GM23248 (cell line): ENCODE results near the gene ARHGAP19. TPM values are rescaled to one million over a fixed set of nuclear protein-coding genes. Genes with fewer than 3 reads are reported as not detected.

Experiments used
- DNase-seq: peaks from one replicate; pipeline ENCODE4 v3.0.0-alpha.2; 2015
- H2AFZ ChIP-seq: fragments of 200-600 bp; sonication (generic); 2 replicates; pipeline ENCODE4 v1.6.1; 2016; ENCODE audit warnings: antibody characterized with exemption
- H3F3A ChIP-seq: fragments of 200-600 bp; sonication (generic); 2 replicates; pipeline ENCODE4 v1.6.1; 2016; ENCODE audit warnings: mild to moderate bottlenecking, antibody characterized with exemption, mixed run types; ENCODE audit not compliant: insufficient read depth
- H3K27ac ChIP-seq: fragments of 200-600 bp; sonication (generic); 2 replicates; pipeline ENCODE4 v1.5.1; 2016; ENCODE audit warnings: mild to moderate bottlenecking
- H3K27me3 ChIP-seq: fragments of 200-600 bp; sonication (generic); replicated peaks from 2 replicates; pipeline ENCODE4 v1.6.1; 2016; ENCODE audit warnings: mild to moderate bottlenecking; ENCODE audit not compliant: insufficient read depth
- H3K36me3 ChIP-seq: fragments of 200-600 bp; sonication (generic); 2 replicates; pipeline ENCODE4 v1.6.1; 2016; ENCODE audit warnings: low read depth, mild to moderate bottlenecking
- H3K4me1 ChIP-seq: fragments of 200-600 bp; sonication (generic); 2 replicates; pipeline ENCODE4 v1.6.1; 2016; ENCODE audit warnings: mild to moderate bottlenecking; ENCODE audit not compliant: insufficient read depth
- H3K4me2 ChIP-seq: fragments of 200-600 bp; sonication (generic); one replicate; pipeline ENCODE4 v1.6.1; 2016; ENCODE audit warnings: mild to moderate bottlenecking; ENCODE audit not compliant: unreplicated experiment
- H3K4me3 ChIP-seq: fragments of 200-600 bp; sonication (generic); 2 replicates; pipeline ENCODE4 v1.5.1; 2016; ENCODE audit warnings: mild to moderate bottlenecking
- H3K79me2 ChIP-seq: fragments of 200-600 bp; sonication (generic); 2 replicates; pipeline ENCODE4 v1.6.1; 2016; ENCODE audit warnings: mild to moderate bottlenecking; ENCODE audit not compliant: insufficient read depth
- H3K9ac ChIP-seq: fragments of 200-600 bp; sonication (generic); 2 replicates; pipeline ENCODE4 v1.6.1; 2016; ENCODE audit warnings: mild to moderate bottlenecking
- H3K9me2 ChIP-seq: fragments of 200-600 bp; sonication (generic); 2 replicates; pipeline ENCODE4 v1.6.1; 2016; ENCODE audit warnings: mixed run types, mild to moderate bottlenecking, moderate library complexity; ENCODE audit not compliant: insufficient read depth
- H3K9me3 ChIP-seq: fragments of 200-600 bp; sonication (generic); one replicate; pipeline ENCODE4 v1.6.1; 2017; ENCODE audit warnings: low read depth
- H4K20me1 ChIP-seq: fragments of 200-600 bp; sonication (generic); 2 replicates; pipeline ENCODE4 v1.6.0; 2016; ENCODE audit not compliant: insufficient read depth
- EZH2 ChIP-seq: fragments of 200-600 bp; sonication (generic); IDR thresholded peaks from 2 replicates; pipeline ENCODE4 v1.6.1; 2018; ENCODE audit warnings: antibody characterized with exemption, mild to moderate bottlenecking; ENCODE audit not compliant: insufficient read depth, poor library complexity, severe bottlenecking
- EZH2phosphoT487 ChIP-seq: fragments of 200-600 bp; sonication (generic); IDR thresholded peaks from 2 replicates; pipeline ENCODE4 v1.6.1; 2018; ENCODE audit warnings: antibody characterized with exemption, moderate library complexity, mild to moderate bottlenecking, low read depth; ENCODE audit not compliant: insufficient read depth
- WGBS, 2 experiments: methylation state at CpG; one replicate each; pipeline ENCODE4 v1.1.6; 2015 to 2017; ENCODE audit warnings: low lambda C conversion rate in 2 of 2, low coverage in 1 of 2; ENCODE audit errors: missing lambda C conversion rate in 2 of 2; 5-methylcytosine and 5-hydroxymethylcytosine counted together
- in situ Hi-C: fragments of 300-500 bp; cut with MboI; formaldehyde crosslinking; loops from 2 replicates; pipeline ENCODE4 v1.15.0; 2020
- polyA plus RNA-seq: library from polyadenylated mRNA; unstranded; fragments of >200 nt; fragmentation: Nextera tagmentation; extraction: Ambion mirVana; gene quantifications from 2 replicates; pipeline ENCODE4 v1.2.1, GENCODE V29; 2016
- total RNA-seq: library from RNA; depleted of rRNA; stranded (reverse); fragments of >200 nt; shearing (Covaris generic); gene quantifications from 2 replicates; pipeline ENCODE4 v1.2.3, GENCODE V29; 2014

Gene ARHGAP19
- total and polyA plus RNA-seq, 2 experiments from 2014 or later, result 1.9 to 5.0 TPM

- H3K9ac ChIP-seq, result no peak overlapping the region
- no peak for TF ChIP-seq EZH2phosphoT487
- H3K79me2 ChIP-seq, result no peaks in the 10 kb centered on the region
- H3K9me3 ChIP-seq, result no peaks in the 10 kb centered on the region
- no peaks in the 10 kb centered on the region for H3F3A ChIP-seq
- DNase-seq, result no peak
- no peaks in the 10 kb centered on the region for H3K27me3 ChIP-seq
- H3K27ac ChIP-seq, result no peak overlapping the region
- H3K9me2 ChIP-seq, result no peaks in the 10 kb centered on the region
- H3K4me2 ChIP-seq, result no peak overlapping the region
- no peaks in the 10 kb centered on the region for H3K36me3 ChIP-seq
- WGBS, 2 experiments, result 93 to 96% methylated on average over 5 of the region's 5 CpGs
- in situ Hi-C loops, result no loop called here
- no peaks in the 10 kb centered on the region for H3K4me1 ChIP-seq
- H4K20me1 ChIP-seq, result no peaks in the 10 kb centered on the region
- H2AFZ ChIP-seq, result no peak overlapping the region
- H3K4me3 ChIP-seq, result no peak overlapping the region
Observed at GRCh38 chr10:97238855-97239254, 53.6 kb downstream of the ARHGAP19 start.

GRCh38 chr10:97235353-97235752 is 57.1 kb downstream of the ARHGAP19 start:
- whole genome bisulfite sequencing, 2 experiments, result 94 to 95% methylated on average over 4 of the region's 4 CpGs
- Histone ChIP-seq H3K9me3 (no peaks in the 10 kb centered on the region), H3K27me3 (no peaks in the 10 kb centered on the region), H3K9ac (no peak overlapping the region), H3K4me2 (no peak overlapping the region), H4K20me1 (no peaks in the 10 kb centered on the region), H3K79me2 (no peaks in the 10 kb centered on the region), H3F3A (peaks cover 2% of the 10 kb centered on the region; the same call in 1 of the 2 replicates), H3K27ac (no peak overlapping the region), H3K36me3 (no peaks in the 10 kb centered on the region), H3K4me3 (no peak overlapping the region), H2AFZ (no peak overlapping the region), H3K9me2 (no peaks in the 10 kb centered on the region), H3K4me1 (peaks cover 2% of the 10 kb centered on the region)
- TF ChIP-seq EZH2phosphoT487 (no peak), EZH2 (no peak)
- no peak for DNase-seq
- in situ Hi-C loops, result no loop called here

- Histone ChIP-seq H3K9me2 (no peaks in the 10 kb centered on the region), H3K27ac (no peak overlapping the region), H3K36me3 (no peaks in the 10 kb centered on the region), H2AFZ (no peak overlapping the region), H3K9ac (no peak overlapping the region), H4K20me1 (no peaks in the 10 kb centered on the region), H3K9me3 (no peaks in the 10 kb centered on the region), H3F3A (peaks cover 12% of the 10 kb centered on the region; the same call in 1 of the 2 replicates), H3K4me1 (peaks cover 12% of the 10 kb centered on the region), H3K79me2 (no peaks in the 10 kb centered on the region), H3K4me2 (no peak overlapping the region), H3K4me3 (no peak overlapping the region), H3K27me3 (no peaks in the 10 kb centered on the region)
- in situ Hi-C loops, result no loop called here
- DNase-seq, result peak; percentile 64
- TF ChIP-seq EZH2 (no peak), EZH2phosphoT487 (no peak)
- WGBS, 2 experiments, result 26 to 28% methylated on average over 1 of the region's 1 CpG
Observed at GRCh38 chr10:97234400-97234799, 58.0 kb downstream of the ARHGAP19 start.

GRCh38 chr10:97230146-97230545 is 62.3 kb downstream of the ARHGAP19 start:
- Histone ChIP-seq H3K36me3 (no peaks in the 10 kb centered on the region), H3K4me3 (no peak overlapping the region), H4K20me1 (no peaks in the 10 kb centered on the region), H3K9me3 (no peaks in the 10 kb centered on the region), H3K9me2 (no peaks in the 10 kb centered on the region), H3K9ac (no peak overlapping the region), H2AFZ (no peak overlapping the region), H3F3A (peaks cover 18% of the 10 kb centered on the region; the same call in 1 of the 2 replicates), H3K4me1 (peaks cover 21% of the 10 kb centered on the region), H3K27me3 (no peaks in the 10 kb centered on the region), H3K79me2 (no peaks in the 10 kb centered on the region), H3K4me2 (no peak overlapping the region), H3K27ac (peak overlapping the region; percentile 31; the same call in 1 of the 2 replicates)
- TF ChIP-seq EZH2phosphoT487 (no peak), EZH2 (no peak)
- peak; percentile 69 for DNase-seq
- 97 to 100% methylated on average over 1 of the region's 1 CpG for WGBS, 2 experiments
- in situ Hi-C loops, result no loop called here
